Activated T-helper 2 cell treated with anti-CD3 and anti-CD28 coated beads, Interferon-gamma antibody, Interleukin-2, Interleukin-4, amounts not matched to agents 10 μg/mL and 5 μg/mL and 100 μg/mL, durations not matched to agents 14 hours and 24 hours and 36 hours (primary cell): ENCODE results near the gene AQP1. TPM values are rescaled to one million over a fixed set of nuclear protein-coding genes. Genes with fewer than 3 reads are reported as not detected.

Experiments
- DNase-seq: peaks from one replicate; pipeline ENCODE4 v3.0.0; 2021; ENCODE audit warnings: low spot score
- H3K27ac Mint-ChIP-seq: one replicate; pipeline ENCODE4 v1.8.0; 2021; ENCODE audit warnings: mixed read lengths
- H3K27me3 Mint-ChIP-seq: one replicate; pipeline ENCODE4 v1.8.0; 2021; ENCODE audit warnings: low read depth, mixed read lengths
- H3K36me3 Mint-ChIP-seq: one replicate; pipeline ENCODE4 v1.8.0; 2021; ENCODE audit warnings: low read depth, mixed read lengths
- H3K4me1 Mint-ChIP-seq: one replicate; pipeline ENCODE4 v1.8.0; 2021; ENCODE audit warnings: low read depth, mixed read lengths
- H3K4me3 Mint-ChIP-seq: one replicate; pipeline ENCODE4 v1.8.0; 2021; ENCODE audit warnings: low read depth, mild to moderate bottlenecking, moderate library complexity, mixed read lengths
- H3K9me3 Mint-ChIP-seq: one replicate; pipeline ENCODE4 v1.8.0; 2021; ENCODE audit warnings: mixed read lengths
- intact Hi-C: fragments of 100-400 bp; cut with micrococcal nuclease; formaldehyde crosslinking; loops from one replicate; pipeline ENCODE4 v1.15.1; 2023
- total RNA-seq: library from RNA; stranded (reverse); gene quantifications from 2 replicates; pipeline ENCODE4 v1.2.3, GENCODE V29; 2022

AQP1 gene
- total RNA-seq, 1 donor from 2014 or later: not detected

DNA sequence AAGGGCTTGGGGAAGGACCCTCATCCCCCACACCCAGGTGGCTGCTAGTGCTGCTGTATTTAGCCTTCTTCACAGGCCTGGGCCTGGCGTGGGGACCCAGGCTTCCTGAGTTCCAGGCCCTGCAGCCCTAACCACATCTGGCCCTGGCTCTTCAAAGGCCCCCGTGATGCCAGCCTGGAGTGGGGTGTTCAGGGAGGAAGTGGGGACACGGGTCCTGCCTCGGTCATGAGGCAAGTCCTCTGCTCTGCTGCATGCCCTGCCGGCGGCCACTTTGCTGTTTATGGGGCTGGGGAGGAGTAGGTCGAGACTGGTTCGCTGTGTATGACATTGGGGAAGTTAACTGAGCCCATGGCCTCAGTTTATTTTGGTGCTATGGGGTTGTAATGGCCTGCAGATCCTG lies 8.5 kb upstream of the AQP1 start:
- no peaks in the 10 kb centered on the region for H3K4me1 Mint-ChIP-seq

DNA sequence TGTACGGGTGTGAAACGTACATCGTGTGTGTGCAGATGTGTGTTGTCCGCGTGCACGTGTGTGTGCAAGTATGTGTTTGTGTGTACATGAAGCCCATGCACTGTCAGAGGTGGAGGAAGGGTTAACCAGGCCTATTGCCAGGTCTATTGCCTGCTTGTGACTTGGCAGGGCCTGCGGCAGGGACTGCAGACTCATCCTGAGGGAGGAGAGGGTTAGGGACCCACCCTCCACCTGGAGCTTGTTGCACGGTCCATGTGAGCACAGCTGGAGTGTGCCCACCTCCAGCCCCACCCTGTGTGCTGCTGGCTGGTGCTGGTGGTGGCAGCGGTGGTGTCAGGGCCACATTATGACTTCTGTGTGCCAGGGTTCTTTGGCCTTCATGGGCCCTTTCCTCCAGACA lies 7.1 kb upstream of the AQP1 start:
- no peaks in the 10 kb centered on the region for H3K4me1 Mint-ChIP-seq
- DNase-seq: no peak
- intact Hi-C loops: no loop called here
- H3K9me3 Mint-ChIP-seq: no peaks in the 10 kb centered on the region
- no peaks in the 10 kb centered on the region for H3K27me3 Mint-ChIP-seq
- H3K36me3 Mint-ChIP-seq: no peaks in the 10 kb centered on the region
- no peak overlapping the region for H3K4me3 Mint-ChIP-seq
- no peak overlapping the region for H3K27ac Mint-ChIP-seq

More for the DNA sequence above, 8.5 kb upstream of the AQP1 start:
- Mint-ChIP-seq H3K36me3 (no peaks in the 10 kb centered on the region), H3K27ac (no peak overlapping the region), H3K9me3 (no peaks in the 10 kb centered on the region), H3K27me3 (no peaks in the 10 kb centered on the region), H3K4me3 (no peak overlapping the region)
- DNase-seq: no peak
- intact Hi-C loops: no loop called here

DNA sequence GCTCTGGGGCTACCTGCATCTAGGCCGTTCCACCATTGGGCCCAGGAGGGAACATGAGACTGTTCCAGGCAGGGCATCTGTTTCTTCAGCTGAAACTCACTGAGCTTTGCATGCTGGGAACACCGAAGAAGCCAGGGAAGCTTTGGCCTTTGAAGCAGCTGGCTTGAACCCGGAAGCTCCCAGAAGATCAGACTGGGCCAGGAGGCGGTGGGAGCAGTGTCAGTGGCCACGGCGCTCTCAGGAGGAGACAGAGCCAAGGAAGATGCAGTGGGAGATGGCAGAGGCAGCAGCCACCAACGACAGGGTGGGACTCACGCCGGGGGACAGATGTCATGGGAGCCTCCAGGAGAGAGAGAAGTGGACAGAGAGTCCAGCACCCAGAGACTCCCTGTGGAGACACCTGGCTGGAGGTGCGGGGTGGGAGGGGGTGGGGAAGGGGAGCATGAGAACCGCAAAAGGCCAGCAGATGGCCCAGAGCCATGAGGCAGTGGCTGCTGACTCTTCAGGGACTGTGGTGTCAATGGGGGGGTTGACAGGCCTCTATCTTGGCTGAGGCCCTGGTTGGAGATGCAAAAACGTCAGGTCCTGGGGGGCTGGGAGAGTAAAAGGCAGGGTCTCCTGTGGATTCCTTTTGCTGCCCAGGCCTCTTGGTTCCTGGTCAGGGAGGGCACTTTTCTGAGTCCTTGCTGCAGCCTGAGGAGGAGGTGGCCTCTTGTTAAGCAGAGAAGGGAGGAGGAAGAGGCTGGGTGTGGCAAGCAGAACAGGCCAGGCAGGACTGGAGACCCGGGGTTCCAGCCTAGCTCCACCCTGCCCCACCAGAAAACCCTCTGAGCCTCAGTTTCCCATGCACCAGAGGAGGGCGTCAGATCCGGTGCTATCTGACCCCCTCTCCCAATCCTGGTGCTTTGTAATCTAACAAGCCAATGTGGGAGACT lies 6.3 kb upstream of the AQP1 start:
- Mint-ChIP-seq H3K27me3 (no peaks in the 10 kb centered on the region), H3K36me3 (no peaks in the 10 kb centered on the region), H3K4me1 (no peaks in the 10 kb centered on the region), H3K4me3 (no peak overlapping the region), H3K9me3 (no peaks in the 10 kb centered on the region), H3K27ac (no peak overlapping the region)
- intact Hi-C loops: no loop called here
- DNase-seq: no peak

DNA sequence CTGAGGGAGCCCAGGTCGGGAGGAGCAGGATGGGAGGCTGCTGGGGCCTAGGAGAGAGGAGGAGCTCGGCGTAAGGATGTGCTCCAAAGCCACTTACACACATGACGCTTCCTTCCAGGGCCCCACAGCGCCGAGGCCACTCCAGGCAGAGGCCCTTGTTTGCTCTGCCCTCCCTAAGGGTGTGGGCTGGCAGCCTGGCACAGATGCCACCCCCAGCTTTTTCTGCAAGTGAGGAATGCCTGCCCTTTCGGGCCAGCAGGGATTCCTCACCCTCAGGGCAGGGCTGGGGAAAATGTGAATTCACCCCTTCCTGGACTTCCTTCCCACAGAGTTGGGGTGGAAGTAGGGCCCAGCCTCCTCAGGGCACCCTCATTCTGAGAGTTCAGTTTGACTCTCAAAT lies 5.6 kb upstream of the AQP1 start:
- Mint-ChIP-seq H3K27ac (no peak overlapping the region), H3K4me1 (peaks cover 1% of the 10 kb centered on the region), H3K9me3 (no peaks in the 10 kb centered on the region), H3K27me3 (no peaks in the 10 kb centered on the region), H3K36me3 (no peaks in the 10 kb centered on the region), H3K4me3 (no peak overlapping the region)
- intact Hi-C loops: no loop called here
- no peak for DNase-seq

- H3K4me1 Mint-ChIP-seq: peaks cover 1% of the 10 kb centered on the region
- intact Hi-C loops: no loop called here
- H3K27me3 Mint-ChIP-seq: no peaks in the 10 kb centered on the region
- no peak for DNase-seq
- H3K36me3 Mint-ChIP-seq: no peaks in the 10 kb centered on the region
- no peak overlapping the region for H3K27ac Mint-ChIP-seq
- no peaks in the 10 kb centered on the region for H3K9me3 Mint-ChIP-seq
- no peak overlapping the region for H3K4me3 Mint-ChIP-seq
Measured at GRCh38 chr7:30906515-30907240, 5.0 kb upstream of the AQP1 start.

DNA sequence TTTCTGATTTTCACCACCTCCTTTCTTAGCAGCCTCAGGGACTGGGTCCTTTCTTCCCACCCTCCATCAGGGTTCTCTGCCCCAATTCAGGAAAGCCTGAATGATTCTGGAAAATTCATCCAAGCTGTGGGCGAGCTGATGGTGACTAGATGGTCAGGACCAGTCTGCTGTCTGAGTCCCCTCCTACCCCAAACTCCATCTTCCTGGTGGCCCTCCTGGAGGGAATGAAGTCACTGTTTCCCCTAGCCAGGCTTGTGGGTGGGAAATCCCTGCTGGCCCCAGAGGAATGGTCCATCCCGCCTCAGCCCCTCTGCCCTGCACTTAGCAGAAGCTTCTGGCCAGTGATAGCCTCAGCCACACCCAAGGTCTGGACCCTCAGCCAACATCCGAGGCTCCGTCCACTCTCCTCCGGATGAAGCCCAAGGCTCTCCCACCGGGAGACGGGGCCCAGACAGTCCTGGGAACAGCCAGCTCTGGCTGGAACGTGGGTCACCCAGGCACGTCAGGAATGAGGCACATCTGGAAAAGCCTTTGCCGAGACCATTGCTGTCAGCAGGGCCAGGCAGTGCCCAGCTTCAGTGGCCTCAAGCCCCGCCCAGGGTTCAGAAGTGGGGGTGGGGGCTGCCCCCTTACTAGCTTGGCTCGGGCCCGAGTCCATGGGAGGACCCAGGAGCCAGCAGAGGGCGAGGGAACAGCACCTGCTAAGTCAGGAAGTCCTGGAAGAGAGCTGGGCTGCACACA lies 4.0 kb upstream of the AQP1 start:
- Mint-ChIP-seq H3K36me3 (no peaks in the 10 kb centered on the region), H3K27me3 (no peaks in the 10 kb centered on the region), H3K4me1 (peaks cover 1% of the 10 kb centered on the region), H3K9me3 (no peaks in the 10 kb centered on the region), H3K4me3 (no peak overlapping the region), H3K27ac (no peak overlapping the region)
- no peak for DNase-seq
- intact Hi-C loops: no loop called here

DNA sequence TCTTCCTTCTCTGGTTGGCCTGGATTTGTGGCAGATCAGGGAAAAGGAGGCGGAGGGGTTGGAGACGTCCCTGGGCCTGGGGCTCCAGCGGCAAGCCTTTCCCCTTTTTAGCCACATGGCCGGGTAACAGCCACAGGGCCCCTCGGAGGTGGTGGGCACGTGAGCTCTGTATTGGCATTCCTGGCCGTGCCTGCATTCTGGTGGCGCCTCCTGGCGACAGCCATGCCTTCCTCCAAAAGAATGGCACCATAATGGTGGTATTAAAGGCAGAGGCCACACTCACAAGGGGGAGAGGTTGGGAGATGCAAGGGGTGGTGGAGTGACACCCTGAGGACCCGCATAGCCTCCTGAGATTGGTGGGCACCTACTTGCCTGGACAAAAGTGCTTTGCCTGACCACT lies 3.0 kb upstream of the AQP1 start:
- peaks cover 1% of the 10 kb centered on the region for H3K4me1 Mint-ChIP-seq
- H3K4me3 Mint-ChIP-seq: no peak overlapping the region
- intact Hi-C loops: no loop called here
- no peak overlapping the region for H3K27ac Mint-ChIP-seq
- DNase-seq: no peak
- H3K36me3 Mint-ChIP-seq: no peaks in the 10 kb centered on the region
- no peaks in the 10 kb centered on the region for H3K27me3 Mint-ChIP-seq
- no peaks in the 10 kb centered on the region for H3K9me3 Mint-ChIP-seq

DNA sequence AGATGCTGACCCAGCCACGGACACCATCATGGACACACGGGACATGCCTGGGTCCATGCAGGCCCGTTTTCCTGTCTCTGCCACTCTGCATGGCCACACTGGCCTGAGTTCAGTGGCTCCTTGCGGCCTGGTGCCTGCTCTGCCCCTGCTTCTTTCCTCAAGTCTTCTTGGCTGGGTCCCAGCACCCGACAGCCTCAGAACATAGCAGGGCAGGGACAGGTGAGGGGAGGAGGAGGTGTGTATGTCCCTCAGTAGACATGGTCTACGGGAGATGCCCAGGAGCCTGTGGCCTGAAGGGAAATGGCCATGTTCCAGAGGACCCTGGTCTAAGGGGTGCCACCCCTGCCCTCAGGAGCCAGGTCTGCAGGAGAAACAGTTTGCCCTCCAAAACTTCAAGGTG lies 2.2 kb upstream of the AQP1 start:
- no peaks in the 10 kb centered on the region for H3K27me3 Mint-ChIP-seq
- no peak overlapping the region for H3K4me3 Mint-ChIP-seq
- no peaks in the 10 kb centered on the region for H3K9me3 Mint-ChIP-seq
- DNase-seq: no peak
- intact Hi-C loops: no loop called here
- H3K27ac Mint-ChIP-seq: no peak overlapping the region
- H3K36me3 Mint-ChIP-seq: no peaks in the 10 kb centered on the region
- H3K4me1 Mint-ChIP-seq: peaks cover 1% of the 10 kb centered on the region

GRCh38 chr7:30910411-30911073 lies 1.1 kb upstream of the AQP1 start:
- no peaks in the 10 kb centered on the region for H3K27me3 Mint-ChIP-seq
- no peaks in the 10 kb centered on the region for H3K9me3 Mint-ChIP-seq
- H3K27ac Mint-ChIP-seq: peak overlapping the region; percentile 12
- no peak overlapping the region for H3K4me3 Mint-ChIP-seq
- H3K36me3 Mint-ChIP-seq: no peaks in the 10 kb centered on the region
- H3K4me1 Mint-ChIP-seq: peaks cover 1% of the 10 kb centered on the region
- intact Hi-C loops: no loop called here
- no peak for DNase-seq

GRCh38 chr7:30911133-30911532 lies 520 bp upstream of the AQP1 start:
- no peaks in the 10 kb centered on the region for H3K9me3 Mint-ChIP-seq
- H3K36me3 Mint-ChIP-seq: no peaks in the 10 kb centered on the region
- H3K27ac Mint-ChIP-seq: no peak overlapping the region
- DNase-seq: no peak
- H3K27me3 Mint-ChIP-seq: no peaks in the 10 kb centered on the region
- no peak overlapping the region for H3K4me3 Mint-ChIP-seq
- H3K4me1 Mint-ChIP-seq: peaks cover 1% of the 10 kb centered on the region
- intact Hi-C loops: no loop called here

DNA sequence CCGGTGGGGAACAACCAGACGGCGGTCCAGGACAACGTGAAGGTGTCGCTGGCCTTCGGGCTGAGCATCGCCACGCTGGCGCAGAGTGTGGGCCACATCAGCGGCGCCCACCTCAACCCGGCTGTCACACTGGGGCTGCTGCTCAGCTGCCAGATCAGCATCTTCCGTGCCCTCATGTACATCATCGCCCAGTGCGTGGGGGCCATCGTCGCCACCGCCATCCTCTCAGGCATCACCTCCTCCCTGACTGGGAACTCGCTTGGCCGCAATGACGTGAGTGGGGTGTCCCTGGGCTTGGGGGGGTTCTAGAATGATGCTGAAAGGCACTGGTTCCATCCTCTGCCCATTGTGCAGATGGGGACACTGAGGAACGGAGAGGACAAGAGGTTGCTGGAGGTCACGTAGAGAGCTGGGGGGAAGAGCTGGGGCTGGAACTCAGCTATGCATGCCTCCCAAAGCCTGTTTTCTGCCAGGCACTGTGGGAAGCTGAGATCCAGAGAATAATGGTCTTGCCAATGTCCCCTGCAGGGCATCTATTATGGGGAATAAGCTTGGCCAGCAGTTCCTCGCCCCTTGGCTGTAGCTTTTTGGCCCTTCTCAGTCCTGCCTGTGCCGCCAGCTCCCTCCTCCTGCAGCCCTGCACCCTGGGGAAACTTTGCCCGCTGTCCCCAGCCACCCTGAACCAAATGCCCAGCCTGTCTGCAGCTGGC lies 523 bp downstream of the AQP1 start:
- Mint-ChIP-seq H3K27me3 (no peaks in the 10 kb centered on the region), H3K36me3 (no peaks in the 10 kb centered on the region), H3K4me3 (no peak overlapping the region), H3K9me3 (no peaks in the 10 kb centered on the region), H3K27ac (no peak overlapping the region), H3K4me1 (peaks cover 1% of the 10 kb centered on the region)
- intact Hi-C loops: no loop called here
- DNase-seq: no peak

DNA sequence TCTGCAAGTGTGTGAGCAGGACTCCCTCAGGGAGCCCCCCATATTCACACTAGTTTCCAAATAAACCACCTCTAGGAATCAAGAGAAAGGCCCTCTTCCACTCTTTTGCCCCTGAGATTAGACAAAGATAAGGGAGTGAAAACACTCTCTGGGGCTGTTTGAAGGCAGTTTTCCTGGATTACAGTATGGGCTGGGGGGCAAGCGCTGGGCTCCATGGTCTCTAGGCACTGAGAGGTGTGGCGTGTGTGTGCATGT lies 1.0 kb downstream of the AQP1 start:
- Mint-ChIP-seq H3K4me3 (no peak overlapping the region), H3K9me3 (no peaks in the 10 kb centered on the region), H3K36me3 (no peaks in the 10 kb centered on the region), H3K27ac (no peak overlapping the region), H3K27me3 (no peaks in the 10 kb centered on the region), H3K4me1 (peaks cover 1% of the 10 kb centered on the region)
- DNase-seq: no peak
- intact Hi-C loops: no loop called here
